Measurements from ENCODE around the gene PTRHD1.
A peak's percentile ranks its signal among the peaks of the same experiment; 100 is the strongest.

The PTRHD1 gene

GRCh38 chr2:24821433-24821891 is 28.3 kb upstream of the PTRHD1 start:
- DNase-seq (ENCODE audit: insufficient read length, low spot score) (no peak), FAIRE-seq (no peak)

GRCh38 chr2:24820598-24821432 is 27.6 kb upstream of the PTRHD1 start:
- TF ChIP-seq POLR2A (IDR thresholded peaks at IDR 0.05; ENCODE audit: low read depth, low read length) (no peak), SPI1 (IDR thresholded peaks at IDR 0.05; ENCODE audit: low read depth, low read length) (no peak), TAF1 (IDR thresholded peaks at IDR 0.05; ENCODE audit: low read depth, low read length) (no peak), PAX5 (IDR thresholded peaks at IDR 0.05; ENCODE audit: insufficient read depth, low read length, severe bottlenecking) (no peak), POLR2AphosphoS5 (IDR thresholded peaks at IDR 0.05; ENCODE audit: low read depth, low read length) (no peak), POU2F2 (IDR thresholded peaks at IDR 0.05; ENCODE audit: low read depth, low read length) (no peak)
- DNase-seq (ENCODE audit: insufficient read length, low spot score) (no peak), FAIRE-seq (no peak)

More at GRCh38 chr2:24821433-24821891, 28.3 kb upstream of the PTRHD1 start:
- TF ChIP-seq POU2F2 (IDR thresholded peaks at IDR 0.05; ENCODE audit: low read depth, low read length) (no peak), POLR2A (IDR thresholded peaks at IDR 0.05; ENCODE audit: low read depth, low read length) (no peak), PAX5 (IDR thresholded peaks at IDR 0.05; ENCODE audit: insufficient read depth, low read length, severe bottlenecking) (no peak), POLR2AphosphoS5 (IDR thresholded peaks at IDR 0.05; ENCODE audit: low read depth, low read length) (no peak), TAF1 (IDR thresholded peaks at IDR 0.05; ENCODE audit: low read depth, low read length) (no peak), SPI1 (IDR thresholded peaks at IDR 0.05; ENCODE audit: low read depth, low read length) (no peak)

GRCh38 chr2:24820175-24820513 is 27.0 kb upstream of the PTRHD1 start:
- FAIRE-seq (no peak), DNase-seq (ENCODE audit: insufficient read length, low spot score) (no peak)
- TF ChIP-seq POLR2AphosphoS5 (IDR thresholded peaks at IDR 0.05; ENCODE audit: low read depth, low read length) (peak; percentile 76; the same call in 1 of the 2 replicates), POLR2A (IDR thresholded peaks at IDR 0.05; ENCODE audit: low read depth, low read length) (0 out of 2 replicates have a peak, but pooled peaks have one; percentile 2), PAX5 (IDR thresholded peaks at IDR 0.05; ENCODE audit: insufficient read depth, low read length, severe bottlenecking) (no peak)

GRCh38 chr2:24819442-24820174 is 26.4 kb upstream of the PTRHD1 start:
- no peak for TF ChIP-seq SPI1 (IDR thresholded peaks at IDR 0.05; ENCODE audit: low read depth, low read length)
- no peak; the same call in 1 of the 2 replicates for TF ChIP-seq POLR2A (IDR thresholded peaks at IDR 0.05; ENCODE audit: low read depth, low read length)
- no peak for TF ChIP-seq PAX5 (IDR thresholded peaks at IDR 0.05; ENCODE audit: insufficient read depth, low read length, severe bottlenecking)
- TF ChIP-seq TAF1 (IDR thresholded peaks at IDR 0.05; ENCODE audit: low read depth, low read length), result no peak
- no peak for TF ChIP-seq POU2F2 (IDR thresholded peaks at IDR 0.05; ENCODE audit: low read depth, low read length)
- TF ChIP-seq POLR2AphosphoS5 (IDR thresholded peaks at IDR 0.05; ENCODE audit: low read depth, low read length), result no peak
- DNase-seq (ENCODE audit: insufficient read length, low spot score) (no peak), FAIRE-seq (no peak)

GRCh38 chr2:24818721-24819167 is 25.6 kb upstream of the PTRHD1 start:
- no peak for DNase-seq (ENCODE audit: insufficient read length, low spot score)
- FAIRE-seq, result no peak
- TF ChIP-seq POLR2AphosphoS5 (IDR thresholded peaks at IDR 0.05; ENCODE audit: low read depth, low read length) (no peak), POLR2A (IDR thresholded peaks at IDR 0.05; ENCODE audit: low read depth, low read length) (no peak), TAF1 (IDR thresholded peaks at IDR 0.05; ENCODE audit: low read depth, low read length) (no peak), SPI1 (IDR thresholded peaks at IDR 0.05; ENCODE audit: low read depth, low read length) (no peak), PAX5 (IDR thresholded peaks at IDR 0.05; ENCODE audit: insufficient read depth, low read length, severe bottlenecking) (no peak), POU2F2 (IDR thresholded peaks at IDR 0.05; ENCODE audit: low read depth, low read length) (no peak)

- DNase-seq (ENCODE audit: insufficient read length, low spot score) (no peak), FAIRE-seq (no peak)
- TF ChIP-seq POU2F2 (IDR thresholded peaks at IDR 0.05; ENCODE audit: low read depth, low read length) (no peak), PAX5 (IDR thresholded peaks at IDR 0.05; ENCODE audit: insufficient read depth, low read length, severe bottlenecking) (no peak), POLR2A (IDR thresholded peaks at IDR 0.05; ENCODE audit: low read depth, low read length) (no peak), TAF1 (IDR thresholded peaks at IDR 0.05; ENCODE audit: low read depth, low read length) (no peak), SPI1 (IDR thresholded peaks at IDR 0.05; ENCODE audit: low read depth, low read length) (no peak), POLR2AphosphoS5 (IDR thresholded peaks at IDR 0.05; ENCODE audit: low read depth, low read length) (no peak)
These were observed 23.7 kb upstream of the PTRHD1 start for GRCh38 chr2:24816884-24817283.

- DNase-seq (ENCODE audit: insufficient read length, low spot score) (no peak), FAIRE-seq (no peak)
- TF ChIP-seq POLR2AphosphoS5 (IDR thresholded peaks at IDR 0.05; ENCODE audit: low read depth, low read length) (no peak), PAX5 (IDR thresholded peaks at IDR 0.05; ENCODE audit: insufficient read depth, low read length, severe bottlenecking) (no peak), TAF1 (IDR thresholded peaks at IDR 0.05; ENCODE audit: low read depth, low read length) (no peak), POLR2A (IDR thresholded peaks at IDR 0.05; ENCODE audit: low read depth, low read length) (no peak), POU2F2 (IDR thresholded peaks at IDR 0.05; ENCODE audit: low read depth, low read length) (no peak), SPI1 (IDR thresholded peaks at IDR 0.05; ENCODE audit: low read depth, low read length) (no peak)
These were observed 23.2 kb upstream of the PTRHD1 start for GRCh38 chr2:24816404-24816803.

- no peak for FAIRE-seq
These were observed 22.0 kb upstream of the PTRHD1 start for GRCh38 chr2:24815171-24815570.

GRCh38 chr2:24814516-24814915 is 21.3 kb upstream of the PTRHD1 start:
- no peak for FAIRE-seq
- TF ChIP-seq SPI1 (IDR thresholded peaks at IDR 0.05; ENCODE audit: low read depth, low read length) (no peak), PAX5 (IDR thresholded peaks at IDR 0.05; ENCODE audit: insufficient read depth, low read length, severe bottlenecking) (no peak), POLR2AphosphoS5 (IDR thresholded peaks at IDR 0.05; ENCODE audit: low read depth, low read length) (no peak), POLR2A (IDR thresholded peaks at IDR 0.05; ENCODE audit: low read depth, low read length) (no peak), TAF1 (IDR thresholded peaks at IDR 0.05; ENCODE audit: low read depth, low read length) (no peak), POU2F2 (IDR thresholded peaks at IDR 0.05; ENCODE audit: low read depth, low read length) (no peak)
- DNase-seq (ENCODE audit: insufficient read length, low spot score), result no peak

More at GRCh38 chr2:24815171-24815570, 22.0 kb upstream of the PTRHD1 start:
- no peak for TF ChIP-seq POLR2A (IDR thresholded peaks at IDR 0.05; ENCODE audit: low read depth, low read length)
- no peak for TF ChIP-seq PAX5 (IDR thresholded peaks at IDR 0.05; ENCODE audit: insufficient read depth, low read length, severe bottlenecking)
- TF ChIP-seq POLR2AphosphoS5 (IDR thresholded peaks at IDR 0.05; ENCODE audit: low read depth, low read length), result no peak
- no peak for TF ChIP-seq TAF1 (IDR thresholded peaks at IDR 0.05; ENCODE audit: low read depth, low read length)
- TF ChIP-seq SPI1 (IDR thresholded peaks at IDR 0.05; ENCODE audit: low read depth, low read length), result no peak
- no peak for TF ChIP-seq POU2F2 (IDR thresholded peaks at IDR 0.05; ENCODE audit: low read depth, low read length)
- DNase-seq (ENCODE audit: insufficient read length, low spot score), result no peak

Measured in GM12891 (cell line).